Measurements from ENCODE around the gene C19orf47. TPM values are rescaled to one million over a fixed set of nuclear protein-coding genes. Genes with fewer than 3 reads are reported as not detected.

C19orf47 gene
- total RNA-seq, 1 donor from 2014 or later = 18.6 TPM

GRCh38 chr19:40309666-40310065, 38.5 kb downstream of the C19orf47 start:
- no peaks in the 10 kb centered on the region for H3K36me3 Mint-ChIP-seq
- no peak for TF ChIP-seq CTCF (conservative IDR thresholded peaks at IDR 0.05)
- no peak overlapping the region for H3K27ac Mint-ChIP-seq
- no peaks in the 10 kb centered on the region for H3K9me3 Mint-ChIP-seq
- DNase-seq (ENCODE audit: extremely low spot score, unreplicated experiment) = no peak
- H3K4me3 Mint-ChIP-seq = no peak overlapping the region
- no peaks in the 10 kb centered on the region for H3K27me3 Mint-ChIP-seq
- H3K4me1 Mint-ChIP-seq (ENCODE audit: unreplicated experiment) = peaks cover 5% of the 10 kb centered on the region

DNA sequence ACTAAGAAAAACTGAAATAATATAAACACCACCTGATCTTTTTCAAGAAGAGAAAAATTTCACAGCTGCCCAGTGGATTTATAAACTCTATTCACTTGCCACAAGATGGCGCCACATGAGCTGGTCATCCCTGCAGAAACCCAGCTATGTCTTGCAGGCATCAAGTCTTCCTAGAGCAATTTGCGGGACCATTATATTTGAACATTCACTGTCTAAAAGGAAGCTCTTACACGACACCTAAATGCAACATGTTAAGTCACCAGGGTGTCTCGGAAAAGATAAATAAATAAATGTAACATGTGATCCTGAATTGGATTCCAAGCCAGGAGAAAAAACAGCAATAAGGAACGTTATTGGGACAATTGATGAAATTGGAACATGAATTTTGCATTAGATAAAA, 42.8 kb downstream of the C19orf47 start:
- H3K27me3 Mint-ChIP-seq = no peaks in the 10 kb centered on the region
- H3K9me3 Mint-ChIP-seq = no peaks in the 10 kb centered on the region
- peak overlapping the region; percentile 15 for H3K27ac Mint-ChIP-seq
- H3K36me3 Mint-ChIP-seq = no peaks in the 10 kb centered on the region
- peaks cover 13% of the 10 kb centered on the region for H3K4me1 Mint-ChIP-seq (ENCODE audit: unreplicated experiment)
- H3K4me3 Mint-ChIP-seq = no peak overlapping the region
- TF ChIP-seq CTCF (conservative IDR thresholded peaks at IDR 0.05) = peak; percentile 91
- peak; percentile 75 for DNase-seq (ENCODE audit: extremely low spot score, unreplicated experiment)

DNA sequence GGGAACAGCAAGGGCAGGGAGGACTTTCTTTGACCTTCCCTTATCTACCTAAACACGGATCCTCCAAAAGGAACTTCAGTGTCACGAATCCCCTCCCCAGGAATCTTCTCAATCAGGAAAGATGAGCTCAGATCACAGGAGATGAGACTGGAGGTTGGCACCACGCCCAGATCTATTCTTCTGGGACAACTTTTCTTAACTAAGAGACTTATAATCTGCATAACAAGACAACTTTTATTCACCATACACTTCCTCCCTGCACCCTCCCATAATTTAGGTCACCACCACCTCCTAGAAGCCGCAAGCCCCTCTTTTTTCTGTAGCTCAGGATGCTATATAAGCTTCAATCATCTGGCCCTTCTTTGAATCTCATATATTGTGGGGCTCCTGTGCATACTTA, 43.9 kb downstream of the C19orf47 start:
- no peak for TF ChIP-seq CTCF (conservative IDR thresholded peaks at IDR 0.05)
- no peaks in the 10 kb centered on the region for H3K9me3 Mint-ChIP-seq
- H3K27me3 Mint-ChIP-seq = no peaks in the 10 kb centered on the region
- H3K4me1 Mint-ChIP-seq (ENCODE audit: unreplicated experiment) = peaks cover 13% of the 10 kb centered on the region
- DNase-seq (ENCODE audit: extremely low spot score, unreplicated experiment) = no peak
- H3K4me3 Mint-ChIP-seq = no peak overlapping the region
- peak overlapping the region; percentile 75 for H3K27ac Mint-ChIP-seq
- no peaks in the 10 kb centered on the region for H3K36me3 Mint-ChIP-seq

DNA sequence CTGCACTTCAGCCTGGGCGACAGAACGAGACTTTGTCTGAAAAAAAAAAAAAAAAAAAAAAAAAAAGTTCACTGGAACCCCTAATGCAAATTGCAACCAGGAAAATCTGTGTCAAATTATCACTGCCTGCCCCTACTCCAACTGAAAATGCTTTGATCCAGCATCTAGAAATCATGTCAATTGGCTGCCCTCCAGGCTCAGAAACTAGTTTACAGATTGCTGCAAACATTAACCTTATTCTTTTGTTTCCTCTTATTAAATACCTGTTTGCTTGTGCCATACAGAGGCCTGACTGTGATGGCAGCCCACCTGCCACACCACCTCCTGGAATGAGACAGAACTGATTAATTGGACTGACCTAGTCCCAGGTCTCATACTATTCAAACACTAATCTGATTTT, 44.4 kb downstream of the C19orf47 start:
- Mint-ChIP-seq H3K4me1 (ENCODE audit: unreplicated experiment) (peaks cover 13% of the 10 kb centered on the region), H3K9me3 (no peaks in the 10 kb centered on the region), H3K36me3 (no peaks in the 10 kb centered on the region), H3K27ac (peak overlapping the region; percentile 75), H3K4me3 (peak overlapping the region; percentile 39), H3K27me3 (no peaks in the 10 kb centered on the region)
- no peak for TF ChIP-seq CTCF (conservative IDR thresholded peaks at IDR 0.05)
- DNase-seq (ENCODE audit: extremely low spot score, unreplicated experiment) = no peak

- Mint-ChIP-seq H3K36me3 (no peaks in the 10 kb centered on the region), H3K27ac (peak overlapping the region; percentile 89), H3K4me3 (no peak overlapping the region), H3K4me1 (ENCODE audit: unreplicated experiment) (peaks cover 13% of the 10 kb centered on the region), H3K27me3 (no peaks in the 10 kb centered on the region), H3K9me3 (no peaks in the 10 kb centered on the region)
- no peak for DNase-seq (ENCODE audit: extremely low spot score, unreplicated experiment)
- TF ChIP-seq CTCF (conservative IDR thresholded peaks at IDR 0.05) = no peak
Observed at GRCh38 chr19:40302224-40303011, 45.8 kb downstream of the C19orf47 start.
